GM04503 (cell line): ENCODE measurements around the gene ZNF267.
"Not testable (repeated sequence)": the region's sequence is repeated elsewhere in the genome, so short reads cannot be mapped to it uniquely, and the experiment has no call there.

Experiments
- DNase-seq: peaks from one replicate; pipeline ENCODE4 v3.0.0-alpha.2; 2012; ENCODE audit warnings: low read depth

Gene ZNF267

DNA sequence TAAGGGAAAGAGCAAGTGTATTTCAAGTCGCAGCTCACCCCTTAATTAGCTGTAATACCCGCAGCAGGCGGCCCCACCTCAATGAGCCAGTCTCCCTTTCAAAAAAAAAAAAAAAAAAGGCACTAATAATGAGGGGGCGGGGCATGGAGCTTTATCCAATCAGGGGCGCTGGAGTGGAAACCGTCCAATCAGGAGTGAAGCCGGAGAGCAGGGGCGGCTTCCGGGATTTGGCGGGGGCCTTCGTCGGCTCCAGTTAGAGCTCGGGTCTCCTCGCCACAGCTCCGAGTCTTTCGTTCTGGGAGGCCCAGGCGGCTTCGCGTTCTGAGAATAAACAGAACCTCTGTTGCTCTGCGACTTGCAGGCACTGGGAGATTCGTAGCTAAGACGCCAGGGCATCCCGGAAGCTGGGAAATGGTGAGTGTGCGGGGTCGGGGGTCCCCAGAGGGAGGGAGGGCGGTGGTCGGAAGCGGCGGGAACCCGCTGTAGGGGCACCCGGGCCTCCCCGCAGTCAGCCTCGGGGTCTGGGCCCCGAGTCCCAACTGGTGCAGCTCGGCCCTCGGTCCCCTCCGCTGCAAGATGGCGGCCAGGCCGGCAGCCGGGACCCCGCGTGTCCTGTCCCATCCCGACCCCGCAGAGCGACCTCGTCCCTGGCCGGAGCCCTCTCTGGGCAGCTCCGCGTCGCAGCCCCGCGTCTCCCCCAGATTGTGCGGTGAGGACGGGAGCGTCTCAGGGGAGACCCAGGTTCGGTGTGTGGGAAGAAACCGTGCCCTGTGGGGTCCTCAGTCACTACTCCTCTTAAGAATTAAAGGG, at the start of gene ZNF267:
Gene ZNF267 (plus strand): TSS at position 252 of the 810 bp plus-strand sequence. CDS start 160 bp downstream, at position 412.
- DNase-seq, result no peak

DNA sequence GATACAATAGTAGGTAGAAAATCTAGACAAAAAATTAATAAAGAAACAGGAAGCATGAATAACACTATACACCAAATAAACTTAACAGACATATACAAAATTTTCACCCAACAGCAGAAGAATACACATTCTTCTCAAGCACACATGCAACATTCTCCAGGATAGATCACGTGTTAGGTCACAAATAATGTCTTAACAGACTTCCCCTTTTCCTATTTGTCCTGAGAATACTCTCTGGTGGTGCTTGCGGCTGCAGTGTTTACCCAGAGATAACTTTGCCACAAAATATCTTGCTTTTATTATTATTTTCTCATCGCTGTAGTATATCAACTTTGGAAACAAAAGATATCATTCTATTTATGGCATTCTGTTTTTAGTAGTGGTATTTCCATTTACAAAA, 40.6 kb upstream of the ZNF267 start:
- no peak for DNase-seq

DNA sequence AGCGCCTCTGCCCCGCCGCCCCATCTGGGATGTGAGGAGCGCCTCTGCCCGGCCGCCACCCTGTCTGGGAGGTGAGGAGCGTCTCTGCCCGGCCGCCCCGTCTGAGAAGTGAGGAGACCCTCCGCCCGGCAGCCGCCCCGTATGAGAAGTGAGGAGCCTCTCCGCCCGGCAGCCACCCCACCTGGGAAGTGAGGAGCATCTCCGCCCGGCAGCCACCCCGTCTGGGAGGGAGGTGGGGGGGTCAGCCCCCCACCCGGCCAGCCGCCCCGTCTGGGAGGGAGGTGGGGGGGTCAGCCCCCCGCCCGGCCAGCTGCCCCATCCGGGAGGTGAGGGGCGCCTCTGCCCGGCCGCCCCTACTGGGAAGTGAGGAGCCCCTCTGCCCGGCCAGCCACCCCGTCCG, 37.2 kb upstream of the ZNF267 start:
- DNase-seq, result not testable (repeated sequence)

DNA sequence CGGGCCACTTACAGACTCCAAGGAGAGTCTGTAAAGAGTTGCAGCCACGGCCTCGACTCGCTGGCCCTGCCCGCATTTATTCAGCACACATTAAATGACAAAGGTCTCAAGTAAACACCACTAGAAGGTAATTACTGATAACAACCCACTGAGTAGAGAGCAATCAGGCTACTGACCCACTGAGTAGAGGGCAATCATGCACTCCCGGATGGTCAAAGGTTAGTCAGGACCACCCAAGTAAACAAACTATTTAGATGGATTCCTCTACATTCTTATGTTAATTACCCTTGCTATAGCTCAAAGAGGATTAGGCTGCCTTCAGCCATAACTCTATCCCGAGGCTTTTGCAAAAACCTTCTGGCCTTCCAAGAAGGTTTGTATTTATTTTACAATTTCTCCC, 30.7 kb upstream of the ZNF267 start:
- DNase-seq, result no peak

- not testable (repeated sequence) for DNase-seq
Observed at GRCh38 chr16:31848572-31848971, 25.0 kb upstream of the ZNF267 start.

DNA sequence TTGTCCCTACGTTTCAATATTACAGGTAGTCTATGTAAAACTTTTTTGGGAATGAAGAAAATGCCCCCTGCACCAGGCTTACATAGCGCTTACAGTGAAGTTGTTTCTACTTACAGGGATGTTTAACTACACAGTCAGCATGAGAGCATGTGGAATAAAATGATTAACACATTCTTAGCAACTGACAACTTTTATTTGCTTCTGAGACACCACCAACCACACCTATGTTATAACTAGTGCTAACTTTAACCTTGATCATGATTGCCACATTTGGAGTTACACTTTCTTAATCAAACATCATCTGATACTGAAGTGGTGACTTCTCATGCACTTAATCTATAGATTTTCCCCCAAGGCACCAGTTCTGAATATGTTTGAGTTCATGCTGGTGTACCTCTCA, 20.3 kb upstream of the ZNF267 start:
- DNase-seq, result no peak

- DNase-seq, result no peak
Observed at GRCh38 chr16:31860508-31860907, 13.1 kb upstream of the ZNF267 start.

- DNase-seq, result no peak
Observed at GRCh38 chr16:31861455-31861854, 12.2 kb upstream of the ZNF267 start.

DNA sequence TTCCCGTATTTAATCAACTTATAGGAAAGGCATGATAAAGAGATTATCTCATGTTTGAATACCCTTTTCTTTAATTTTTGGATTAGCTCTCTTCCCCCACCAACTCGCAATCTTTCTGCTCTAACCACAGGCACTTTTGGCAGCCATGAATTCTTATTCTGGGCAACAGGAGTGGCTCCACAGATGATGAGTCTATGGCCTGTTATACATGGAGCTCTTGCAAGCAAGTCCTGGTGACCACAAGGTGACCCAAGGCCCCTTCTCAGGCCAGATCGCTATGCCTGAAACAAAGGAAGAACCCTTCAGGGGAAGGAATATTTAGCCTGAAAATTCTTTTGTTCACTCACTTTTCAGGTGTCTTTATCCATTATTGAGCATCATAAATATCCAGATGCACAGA, 10.8 kb upstream of the ZNF267 start:
- DNase-seq, result no peak

DNA sequence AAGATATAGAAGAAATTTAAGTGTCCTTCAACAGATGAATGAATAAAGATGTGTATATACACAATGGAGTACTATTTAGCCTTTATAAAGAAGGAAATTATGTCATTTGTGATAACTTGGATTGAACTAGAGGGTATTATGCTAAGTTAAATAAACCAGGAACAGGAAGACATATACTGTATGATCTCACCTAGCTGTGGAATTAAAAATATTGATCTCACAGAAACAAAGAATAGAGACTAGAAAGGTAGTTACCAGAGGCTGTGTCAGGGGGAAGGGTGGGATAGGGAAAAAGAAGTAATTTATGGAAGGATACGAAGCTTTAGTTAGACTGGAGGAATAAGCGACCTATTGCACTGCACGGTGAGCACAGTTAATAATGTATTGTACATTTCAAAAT, 5.4 kb upstream of the ZNF267 start:
- DNase-seq, result no peak

GRCh38 chr16:31868691-31869167, 4.9 kb upstream of the ZNF267 start:
- DNase-seq, result no peak

- peak; percentile 61 for DNase-seq
Observed at GRCh38 chr16:31869511-31870201, 4.0 kb upstream of the ZNF267 start.

DNA sequence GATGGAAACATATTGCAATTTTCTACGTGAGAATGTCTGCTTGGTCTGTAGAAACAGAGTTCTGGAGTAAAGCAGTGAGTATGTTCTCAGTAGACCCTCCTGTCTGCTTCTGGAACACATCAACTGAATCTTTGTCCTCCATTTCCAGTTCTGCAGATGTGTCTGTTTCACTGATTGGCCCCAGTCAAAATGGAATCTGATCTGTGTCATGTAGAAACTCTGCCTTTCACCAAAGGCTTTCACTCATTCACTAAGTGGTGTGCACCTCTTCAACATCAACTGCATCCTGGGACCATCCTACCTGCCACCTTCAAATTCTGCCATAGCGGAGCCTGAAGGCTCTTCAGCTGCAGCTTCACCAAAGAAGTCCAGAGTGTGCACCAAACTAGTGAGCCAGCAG, 2.8 kb upstream of the ZNF267 start:
- no peak for DNase-seq

DNA sequence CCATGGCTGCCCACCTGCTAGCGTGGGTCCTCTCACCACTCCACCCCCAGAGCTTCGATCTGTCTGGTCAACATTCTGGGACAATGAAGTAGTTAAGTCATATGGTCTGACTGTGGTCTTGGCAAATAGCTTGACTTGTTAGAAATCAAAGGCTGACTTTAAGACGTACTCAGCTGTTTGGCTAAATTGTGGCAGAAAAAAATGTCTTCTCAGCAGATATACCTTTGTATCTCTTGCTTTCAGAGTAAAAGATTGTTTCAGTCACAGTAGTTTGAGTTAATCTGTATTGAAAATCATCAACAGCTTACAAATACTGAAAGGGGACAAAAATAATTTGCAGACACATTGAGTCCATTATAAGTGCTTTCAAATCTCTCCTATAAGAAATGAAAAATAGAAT, 2.1 kb upstream of the ZNF267 start:
- no peak for DNase-seq

- no peak for DNase-seq
Observed at GRCh38 chr16:31872201-31872600, 1.4 kb upstream of the ZNF267 start.

GRCh38 chr16:31874366-31875111, 932 bp downstream of the ZNF267 start:
- DNase-seq, result no peak

DNA sequence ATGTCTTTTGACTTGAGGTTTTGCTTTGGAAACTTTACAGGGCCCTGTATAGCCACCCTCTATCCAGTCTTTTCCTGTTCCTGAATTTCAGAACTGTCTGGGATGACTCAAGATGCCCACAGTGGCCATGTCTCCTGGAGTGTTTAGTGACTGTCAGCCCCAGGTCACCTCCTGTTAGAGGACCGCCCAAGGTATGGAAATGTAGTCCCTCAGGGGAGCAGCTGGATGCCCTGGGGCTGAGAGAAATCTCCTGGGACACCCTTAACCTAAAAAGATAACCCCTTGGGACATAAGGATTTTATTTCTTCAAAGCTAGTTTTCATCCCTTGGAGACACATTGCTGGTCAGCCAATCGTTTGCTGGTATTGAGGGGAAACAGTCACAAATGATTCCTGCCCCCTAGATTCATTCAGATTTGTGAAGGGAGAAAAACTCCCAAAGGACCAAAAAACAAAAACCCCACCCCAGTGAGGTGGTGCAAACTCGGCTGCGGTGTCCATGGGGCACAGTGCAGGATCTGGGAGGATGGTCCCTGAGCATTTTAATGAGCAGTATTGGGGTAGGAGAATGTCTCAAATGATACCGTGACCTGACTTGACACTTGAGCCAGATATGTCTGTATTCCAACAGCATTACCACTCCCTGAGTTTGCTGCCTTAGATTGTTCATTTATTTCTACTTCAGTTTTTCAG, 1.7 kb downstream of the ZNF267 start:
- DNase-seq, result no peak

DNA sequence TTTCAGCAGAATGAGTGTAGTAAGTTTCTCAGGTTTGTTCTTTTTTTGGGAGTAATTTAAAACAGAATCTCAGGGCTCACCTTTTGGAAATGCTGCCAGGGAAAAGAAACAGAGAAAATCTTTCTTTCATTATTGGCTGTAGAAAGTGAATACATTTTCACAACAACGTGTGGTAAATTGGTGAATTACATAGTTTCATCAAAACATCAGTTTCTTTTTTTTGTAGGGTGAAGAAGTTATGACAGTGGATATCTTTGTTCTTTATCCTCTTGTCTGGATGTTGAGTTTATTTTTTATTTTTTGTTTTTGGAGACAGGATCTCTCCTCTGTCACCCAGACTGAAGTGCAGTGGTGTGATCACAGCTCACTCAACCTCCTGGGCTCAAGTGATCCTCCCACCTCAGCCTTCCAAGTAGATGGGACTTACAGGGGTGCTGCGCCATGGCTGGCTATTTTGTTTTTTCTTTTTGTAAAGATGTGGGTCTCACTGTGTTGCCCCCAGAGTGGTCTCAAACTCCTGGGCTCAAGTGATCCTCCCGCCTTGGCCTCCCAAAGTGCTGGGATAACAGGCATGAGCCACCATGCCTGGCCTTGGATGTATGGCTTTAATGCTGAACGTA, 2.4 kb downstream of the ZNF267 start:
- no peak for DNase-seq

DNA sequence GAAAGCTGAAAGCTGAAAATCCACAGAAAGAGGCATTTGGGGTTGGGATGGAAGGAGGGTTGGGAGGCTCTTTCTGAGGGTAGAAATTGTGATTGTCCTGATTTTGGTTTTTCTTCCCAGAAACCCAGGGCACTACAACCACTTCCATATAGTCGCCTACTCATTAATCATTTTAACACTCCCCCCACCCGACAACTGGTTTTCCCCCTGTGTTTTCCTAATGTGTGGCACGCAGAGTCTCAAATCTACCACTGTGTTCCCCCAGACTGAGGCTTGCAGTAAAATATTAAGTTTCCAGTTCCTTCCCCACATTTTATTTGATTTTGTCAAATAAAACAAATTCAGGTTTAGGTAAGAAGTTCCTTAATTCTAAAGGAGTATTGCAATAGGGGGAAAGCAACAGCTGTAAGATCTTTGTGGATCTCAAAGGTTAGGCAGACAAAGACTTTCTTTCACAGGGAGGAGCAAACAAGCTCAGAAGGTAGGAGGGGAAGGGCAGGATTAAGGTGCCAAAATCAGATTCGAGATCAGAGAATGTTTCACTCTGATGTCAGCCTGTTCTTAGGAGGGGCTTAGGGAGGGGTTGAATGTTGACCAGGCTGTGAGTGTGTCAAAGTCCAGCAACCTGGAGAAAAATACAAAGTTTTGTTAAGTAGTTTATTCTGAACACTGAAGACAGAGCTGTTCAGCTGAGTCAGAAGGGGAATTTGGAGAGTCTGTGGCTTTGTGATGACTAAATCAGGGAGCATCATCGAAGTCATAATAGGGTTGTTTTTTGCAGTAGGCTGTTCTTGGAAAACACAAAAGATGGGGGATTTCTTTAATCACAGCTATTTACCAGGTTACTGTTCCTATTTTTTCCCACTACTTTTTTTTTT, 3.6 kb downstream of the ZNF267 start:
- peak; percentile 61 for DNase-seq

DNA sequence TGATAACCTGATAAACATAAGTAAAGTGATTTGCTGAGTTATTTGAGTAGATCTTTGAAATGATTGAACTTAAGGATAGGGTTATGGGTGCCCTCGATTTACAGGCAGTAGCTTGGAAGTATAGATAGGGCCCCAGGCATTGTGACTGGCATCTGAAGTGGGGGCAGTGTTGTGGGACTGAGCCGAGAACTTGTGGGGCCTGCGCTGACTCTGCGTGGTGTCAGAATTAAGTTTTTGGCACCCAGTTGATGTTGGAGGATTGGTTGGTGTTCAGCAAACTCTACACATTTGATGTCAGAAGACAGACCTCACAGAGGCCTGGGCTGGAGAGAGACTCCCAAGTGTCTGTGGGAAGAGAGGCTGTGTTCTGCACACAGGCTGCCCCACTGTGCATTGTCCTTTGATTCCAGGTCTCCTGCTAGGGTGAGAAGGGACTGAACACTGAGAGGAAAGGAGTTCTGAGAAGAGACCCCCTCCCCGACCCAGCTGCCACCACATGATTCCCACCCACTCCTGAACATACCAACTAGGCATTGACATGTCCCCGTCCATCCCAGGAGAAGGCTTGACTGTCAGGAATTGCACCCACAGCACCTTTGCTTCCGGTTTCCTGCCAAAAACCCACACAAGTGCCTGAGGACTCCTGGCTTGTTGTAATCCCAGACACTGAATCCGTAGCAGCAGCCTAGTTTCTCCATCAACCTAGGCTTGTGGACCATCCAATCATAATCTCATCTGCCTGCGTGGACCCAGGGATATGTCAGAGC, 4.5 kb downstream of the ZNF267 start:
- no peak for DNase-seq
